ENCODE data around the gene LRIG1. TPM values are rescaled to one million over a fixed set of nuclear protein-coding genes. Genes with fewer than 3 reads are reported as not detected.

Gene LRIG1
- total and polyA plus RNA-seq, 2 of the 8 experiments (the other 6 are each of a cell fraction or from before 2014, with no cell fraction given), result 78.1 to 88.7 TPM

DNA sequence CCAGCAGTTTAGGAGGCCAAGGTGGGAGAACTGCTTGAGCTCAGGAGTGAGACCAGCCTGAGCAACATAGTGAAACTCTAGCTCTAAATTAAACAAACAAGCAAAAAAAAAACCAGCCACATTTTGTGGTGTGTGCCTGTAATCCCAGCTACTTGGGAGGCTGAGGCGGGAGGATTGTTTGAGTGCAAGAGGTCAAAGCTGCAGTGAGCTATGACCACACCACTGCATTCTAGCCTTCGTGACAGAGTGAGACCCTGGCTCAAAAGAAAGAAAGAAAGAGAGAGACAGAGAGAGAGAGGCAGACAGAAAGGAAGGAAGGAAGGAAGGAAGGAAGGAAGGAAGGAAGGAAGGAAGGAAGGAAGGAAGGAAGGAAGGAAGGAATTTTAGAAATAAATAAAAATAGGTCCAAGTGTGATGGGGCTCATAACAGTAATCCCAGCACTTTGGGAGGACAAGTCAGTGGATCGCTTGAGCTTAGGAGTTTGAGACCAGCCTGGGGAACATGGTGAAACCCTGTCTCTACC lies 38.7 kb upstream of the LRIG1 start:
- DNase-seq (ENCODE audit: low read depth in 1 of 2, low spot score in 2 of 2), result no peak
- no peaks in the 10 kb centered on the region for H3K79me2 ChIP-seq (ENCODE audit: control insufficient read depth in 1 of 2, insufficient read depth in 2 of 2, low read length in 2 of 2)
- TF ChIP-seq EP300 (IDR thresholded peaks at IDR 0.05; ENCODE audit: borderline replicate concordance in 1 of 2, low read depth in 2 of 2, low read length in 2 of 2), result no peak
- no peak for TF ChIP-seq HDAC6 (IDR thresholded peaks at IDR 0.05; ENCODE audit: low read depth, low read length)
- no peak for TF ChIP-seq PHF8 (conservative IDR thresholded peaks at IDR 0.05; ENCODE audit: low read depth, low read length)
- TF ChIP-seq ASH2L (IDR thresholded peaks at IDR 0.05; ENCODE audit: low read length), result no peak
- TF ChIP-seq RAD21 (IDR thresholded peaks at IDR 0.05 in 1 of 2, conservative IDR thresholded peaks at IDR 0.05 in 1 of 2; ENCODE audit: low read depth in 2 of 2, low read length in 2 of 2), result no peak
- TF ChIP-seq TCF12 (IDR thresholded peaks at IDR 0.05; ENCODE audit: low read depth, low read length), result no peak
- TF ChIP-seq SRF (IDR thresholded peaks at IDR 0.05; ENCODE audit: low read depth, low read length), result no peak
- TF ChIP-seq KDM4A (IDR thresholded peaks at IDR 0.05; ENCODE audit: low read depth, low read length, severe bottlenecking), result no peak
- no peak for TF ChIP-seq GABPA (IDR thresholded peaks at IDR 0.05; ENCODE audit: borderline replicate concordance, insufficient read depth, low read length)
- no peak for TF ChIP-seq TAF7 (optimal IDR thresholded peaks at IDR 0.05; ENCODE audit: borderline replicate concordance, low read depth, low read length)
- H2BK120ac ChIP-seq (replicated peaks; ENCODE audit: low read depth, low read length), result no peak overlapping the region
- no peak overlapping the region for H2BK5ac ChIP-seq (ENCODE audit: low read depth, low read length)
- H3K14ac ChIP-seq (ENCODE audit: insufficient read length), result no peak overlapping the region
- H4K20me1 ChIP-seq (replicated peaks in 1 of 2; ENCODE audit: control insufficient read depth in 1 of 2, insufficient read depth in 2 of 2, low read length in 2 of 2), result no peaks in the 10 kb centered on the region
- ChIA-PET POLR2A (ENCODE audit: partially characterized antibody) (no interaction called here), CTCF (ENCODE audit: partially characterized antibody) (interaction anchor here (0.9 to 1.3 kb wide), 2 partner anchors 34 kb away, joined by 3 to 5 read pairs; no protein-coding TSS in a partner anchor)
- H3K4me2 ChIP-seq (ENCODE audit: insufficient read depth in 1 of 2, low read depth in 2 of 2, low read length in 2 of 2), result no peak overlapping the region
- no peak overlapping the region for H4K5ac ChIP-seq (ENCODE audit: insufficient read length, low read depth, low read length)
- no peak overlapping the region for H3K56ac ChIP-seq (replicated peaks; ENCODE audit: insufficient read length, low read depth, low read length)
- WGBS, 2 experiments (ENCODE audit: extremely low coverage in 1 of 2, insufficient coverage in 1 of 2, insufficient read length in 1 of 2, insufficient replicate concordance in 2 of 2, low coverage in 1 of 2, low lambda C conversion rate in 2 of 2, missing lambda C conversion rate in 1 of 2), result 98% methylated on average over 3 of the region's 3 CpGs; no CpG with 5 or more reads in 1 of the 2 experiments
- H3K18ac ChIP-seq (ENCODE audit: extremely low read depth, low read length), result no peak overlapping the region; the same call in 1 of the 2 replicates
- peaks cover 0 to 2% of the 10 kb centered on the region in 2 experiments; a peak in 1 of 4 replicates for H3K9me3 ChIP-seq (ENCODE audit: insufficient read depth in 2 of 2, low read depth in 1 of 2, low read length in 1 of 2)
- H3K23me2 ChIP-seq (ENCODE audit: low read depth, low read length), result no peaks in the 10 kb centered on the region
- no peak overlapping the region for H2BK15ac ChIP-seq (ENCODE audit: low read length)
- H3K9ac ChIP-seq (replicated peaks in 1 of 4; ENCODE audit: extremely low read depth in 1 of 4, low read depth in 3 of 4, low read length in 3 of 4), result no peak overlapping the region
- H3K36me3 ChIP-seq (ENCODE audit: control insufficient read depth in 2 of 4, insufficient read depth in 4 of 4, low read length in 3 of 4), result peaks cover 0 to 2% (median 0%) of the 10 kb centered on the region in 4 experiments; a peak in 1 of 8 replicates
- no peak overlapping the region for H2BK20ac ChIP-seq (ENCODE audit: low read length)
- H3K4ac ChIP-seq (replicated peaks; ENCODE audit: insufficient read length, low read depth, low read length), result no peak overlapping the region
- H3K27ac ChIP-seq (ENCODE audit: low read depth, low read length), result no peak overlapping the region
- peaks cover 0 to 4% (median under 1%) of the 10 kb centered on the region in 4 experiments; a peak in 2 of 7 replicates for H3K4me1 ChIP-seq (replicated peaks in 1 of 4; ENCODE audit: control insufficient read depth in 3 of 4, insufficient read depth in 4 of 4, low read length in 3 of 4)
- H2AK5ac ChIP-seq (ENCODE audit: low read depth, low read length), result no peak overlapping the region
- H2AFZ ChIP-seq (ENCODE audit: low read length), result no peak overlapping the region
- FAIRE-seq, result no peak
- H4K91ac ChIP-seq (replicated peaks; ENCODE audit: insufficient read length, low read length), result no peak overlapping the region
- no peaks in the 10 kb centered on the region for H3K27me3 ChIP-seq (replicated peaks in 1 of 4; ENCODE audit: control insufficient read depth in 3 of 4, extremely low read depth in 1 of 4, insufficient read depth in 3 of 4, low read length in 3 of 4)
- H3K23ac ChIP-seq (ENCODE audit: insufficient read length), result no peak overlapping the region
- H4K8ac ChIP-seq (ENCODE audit: extremely low read depth, insufficient read depth, low read length), result no peak overlapping the region
- H2BK12ac ChIP-seq (ENCODE audit: low read depth, low read length), result no peak overlapping the region
- H3K4me3 ChIP-seq (ENCODE audit: extremely low read depth in 1 of 4, insufficient read depth in 2 of 4, low read depth in 3 of 4, low read length in 4 of 4), result no peak overlapping the region
- no peaks in the 10 kb centered on the region for H3K79me1 ChIP-seq (ENCODE audit: low read depth, low read length)
